Stimulated activated naive CD8-positive, alpha-beta T cell treated with anti-CD3 and anti-CD28 coated beads, Interleukin-15, Interleukin-2, amounts not matched to agents 100 ng/mL and 50 ng/mL, for 24 hours (primary cell): ENCODE results near the gene DNLZ.

Experiments
- H3K27ac Mint-ChIP-seq: one replicate; pipeline ENCODE4 v1.8.0; 2021; ENCODE audit warnings: mild to moderate bottlenecking, mixed read lengths
- H3K27me3 Mint-ChIP-seq: one replicate; pipeline ENCODE4 v1.8.0; 2021; ENCODE audit warnings: mixed read lengths
- H3K36me3 Mint-ChIP-seq: one replicate; pipeline ENCODE4 v1.8.0; 2021; ENCODE audit warnings: low read depth, mixed read lengths
- H3K4me1 Mint-ChIP-seq: one replicate; pipeline ENCODE4 v1.8.0; 2021; ENCODE audit warnings: low read depth, mixed read lengths
- H3K4me3 Mint-ChIP-seq: one replicate; pipeline ENCODE4 v1.8.0; 2021; ENCODE audit warnings: mild to moderate bottlenecking, mixed read lengths
- H3K9me3 Mint-ChIP-seq: one replicate; pipeline ENCODE4 v1.8.0; 2021; ENCODE audit warnings: mixed read lengths

The DNLZ gene

GRCh38 chr9:136311051-136312008 lies 52.2 kb downstream of the DNLZ start:
- Mint-ChIP-seq H3K27me3 (peaks cover 4% of the 10 kb centered on the region), H3K4me3 (no peak overlapping the region), H3K9me3 (peaks cover 11% of the 10 kb centered on the region), H3K36me3 (peaks cover 5% of the 10 kb centered on the region), H3K4me1 (peaks cover 8% of the 10 kb centered on the region), H3K27ac (no peak overlapping the region)

GRCh38 chr9:136310273-136311030 lies 53.1 kb downstream of the DNLZ start:
- no peak overlapping the region for H3K4me3 Mint-ChIP-seq
- H3K27ac Mint-ChIP-seq, result no peak overlapping the region
- H3K4me1 Mint-ChIP-seq, result peaks cover 6% of the 10 kb centered on the region
- peaks cover 4% of the 10 kb centered on the region for H3K36me3 Mint-ChIP-seq
- peaks cover 4% of the 10 kb centered on the region for H3K27me3 Mint-ChIP-seq
- peaks cover 10% of the 10 kb centered on the region for H3K9me3 Mint-ChIP-seq

- Mint-ChIP-seq H3K9me3 (peaks cover 5% of the 10 kb centered on the region), H3K4me1 (peaks cover 6% of the 10 kb centered on the region), H3K27ac (no peak overlapping the region), H3K36me3 (no peaks in the 10 kb centered on the region), H3K4me3 (no peak overlapping the region), H3K27me3 (no peaks in the 10 kb centered on the region)
Measured at GRCh38 chr9:136309806-136310220, 53.7 kb downstream of the DNLZ start.
